NK-92 treated with Interleukin-12 subunit alpha and Interleukin-12 subunit beta, amount 100 ng/mL, for 24 hours (cell line): ENCODE data around the gene PRKAB2.
"Not testable (repeated sequence)": the region's sequence is repeated elsewhere in the genome, so short reads cannot be mapped to it uniquely, and the experiment has no call there.

Experiments used
- DNase-seq: peaks from one replicate; lab custom pipeline; 2025; lab: John Stamatoyannopoulos, UW

PRKAB2 gene

GRCh38 chr1:147172168-147173016 lies at the start of gene PRKAB2:
Gene PRKAB2 (minus strand): TSS chr1:147172470. CDS start chr1:147172144, 326 bp downstream.
- peak; percentile 82 for DNase-seq

GRCh38 chr1:147218606-147219005 lies 46.3 kb upstream of the PRKAB2 start:
- DNase-seq = no peak

DNA sequence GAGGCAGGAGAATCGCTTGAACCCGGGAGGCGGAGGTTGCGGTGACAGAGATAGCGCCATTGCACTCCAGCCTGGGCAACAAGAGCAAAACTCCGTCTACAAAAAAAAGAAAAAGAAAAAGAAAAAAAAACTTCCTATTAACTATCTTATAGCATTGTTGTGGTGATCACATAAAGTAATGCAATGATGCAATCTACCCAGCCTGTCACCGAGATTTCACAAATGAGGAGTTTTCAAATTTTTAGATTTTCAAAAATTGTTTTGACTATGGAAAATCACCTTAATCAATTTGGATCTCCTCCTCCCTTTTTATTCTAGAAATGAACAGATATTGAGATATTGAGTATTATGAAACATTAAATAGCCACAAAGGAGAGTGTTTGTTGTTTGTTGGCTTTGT lies 44.9 kb upstream of the PRKAB2 start:
- no peak for DNase-seq

DNA sequence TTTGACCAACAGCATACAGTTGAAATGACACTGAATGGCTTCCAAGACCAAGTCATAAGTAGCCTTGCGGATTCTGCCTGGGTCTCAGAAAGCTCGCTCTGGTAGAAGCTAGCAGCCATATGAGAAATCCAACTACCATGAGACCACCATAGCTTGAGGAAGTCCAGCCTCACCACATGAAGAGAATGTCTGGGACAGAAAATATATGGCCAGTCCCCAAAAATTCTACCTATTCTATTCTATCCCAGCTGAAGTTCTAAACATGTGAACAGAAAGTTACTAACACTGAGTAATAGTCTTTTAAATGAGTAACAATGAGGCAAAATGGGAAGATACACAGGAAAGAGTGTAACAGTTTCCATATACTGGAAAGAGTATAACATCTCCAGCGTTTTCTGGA lies 43.9 kb upstream of the PRKAB2 start:
- DNase-seq = no peak

DNA sequence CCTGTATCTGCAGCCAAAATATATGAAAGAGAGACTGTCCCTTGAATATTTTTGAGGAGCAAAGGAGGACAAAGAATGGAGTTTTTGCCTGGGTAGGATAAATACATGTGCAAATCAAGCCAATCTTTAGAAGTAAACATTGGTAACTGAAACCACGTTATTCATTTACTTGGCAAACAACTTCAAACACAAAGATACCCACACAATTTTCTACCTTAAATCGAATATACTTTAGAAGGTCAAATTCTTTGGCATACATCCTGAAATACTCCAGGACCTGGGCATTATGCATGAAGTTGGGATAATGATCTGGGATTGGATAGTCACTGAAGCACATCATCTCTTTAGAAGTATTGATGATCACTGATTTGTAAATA lies 43.3 kb upstream of the PRKAB2 start:
- DNase-seq = no peak

DNA sequence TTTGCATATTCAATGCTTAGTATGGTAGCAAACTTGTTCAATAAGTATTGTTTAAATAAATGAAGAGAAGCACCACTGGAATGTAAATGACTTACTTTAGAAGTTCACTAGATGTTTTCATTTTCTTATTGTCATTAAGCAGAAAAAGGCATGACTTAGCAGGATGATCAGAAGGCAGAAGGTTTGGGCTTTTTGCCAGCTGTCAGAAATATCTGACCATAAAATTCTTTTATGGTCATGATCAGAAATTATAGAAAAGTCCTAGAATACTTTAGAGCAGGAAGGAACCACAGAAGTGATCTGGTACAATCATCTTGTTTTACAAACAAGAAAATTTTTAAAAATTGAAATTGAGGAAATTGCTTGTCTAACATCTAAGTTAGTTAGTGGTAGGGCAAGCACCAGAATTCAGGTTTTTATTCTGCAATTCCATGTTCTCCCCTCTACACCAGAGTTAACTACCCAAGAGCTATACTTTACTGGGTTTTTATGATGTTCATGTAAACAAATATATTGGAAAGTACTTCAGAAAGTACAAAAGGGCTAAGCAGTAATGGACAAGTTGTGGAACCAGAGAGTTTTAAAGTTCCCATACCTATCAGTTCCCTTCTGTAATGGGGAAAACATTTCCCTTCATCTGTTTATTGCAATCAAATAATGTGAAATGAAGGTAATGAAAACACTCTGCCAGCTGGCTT lies 42.7 kb upstream of the PRKAB2 start:
- no peak for DNase-seq

DNA sequence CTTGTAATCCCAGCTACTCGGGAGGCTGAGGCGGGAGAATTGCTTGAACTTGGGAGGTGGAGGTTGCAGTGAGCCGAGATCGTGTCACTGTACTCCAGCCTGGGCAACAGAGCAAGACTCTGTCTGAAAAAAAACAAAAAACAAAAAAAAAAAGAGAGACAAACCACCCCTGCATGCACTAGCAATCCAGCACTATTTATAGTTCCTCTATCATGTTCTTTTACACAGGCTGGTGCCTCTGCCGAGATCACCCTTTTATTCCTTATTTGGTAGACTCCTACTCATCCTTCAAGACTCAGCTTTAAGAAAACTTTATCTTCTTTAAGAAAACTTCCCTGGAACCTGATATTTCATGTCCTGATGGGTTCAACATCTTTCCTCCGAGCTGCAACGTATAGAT lies 42.1 kb upstream of the PRKAB2 start:
- no peak for DNase-seq

DNA sequence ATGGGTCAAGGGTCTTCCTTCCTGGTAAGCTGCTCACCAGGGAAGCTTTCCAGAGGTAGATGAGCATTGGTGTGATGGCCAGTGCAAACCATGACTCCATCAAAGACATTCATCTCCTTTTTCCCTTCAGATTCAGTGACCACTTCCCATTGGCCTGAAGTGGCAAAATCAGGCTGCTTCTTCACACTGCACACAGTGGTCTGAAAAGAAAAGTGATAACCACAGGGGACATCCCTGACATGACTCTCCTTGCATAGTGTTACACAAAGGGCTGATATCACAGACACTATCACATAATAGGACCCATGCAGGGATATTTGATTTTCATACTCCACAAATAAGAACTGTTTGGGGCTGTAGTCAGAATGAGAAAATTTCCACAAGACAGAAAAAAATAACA lies 41.0 kb upstream of the PRKAB2 start:
- no peak for DNase-seq

- no peak for DNase-seq
Observed at GRCh38 chr1:147211577-147211976, 39.3 kb upstream of the PRKAB2 start.

DNA sequence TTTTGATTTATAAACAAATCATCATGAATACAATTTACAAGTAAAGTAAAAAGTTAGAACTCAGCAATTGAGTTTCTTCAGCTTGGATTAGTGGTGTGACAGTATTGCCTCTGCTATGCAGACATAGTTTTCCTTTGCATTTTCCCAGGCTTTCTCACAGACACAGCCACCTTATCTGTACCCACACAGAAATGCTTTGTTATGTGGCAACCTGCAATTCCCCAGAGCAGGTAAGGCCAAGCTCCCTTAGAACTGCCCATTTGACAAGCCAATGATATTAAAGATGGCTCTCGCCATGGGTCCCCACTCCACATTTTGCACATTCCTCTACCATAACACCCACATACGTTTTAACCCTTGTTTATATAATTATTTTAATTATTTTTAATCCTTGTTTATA lies 38.7 kb upstream of the PRKAB2 start:
- no peak for DNase-seq

- no peak for DNase-seq
Observed at GRCh38 chr1:147209825-147210821, 37.9 kb upstream of the PRKAB2 start.

GRCh38 chr1:147208619-147209018 lies 36.3 kb upstream of the PRKAB2 start:
- no peak for DNase-seq

- no peak for DNase-seq
Observed at GRCh38 chr1:147207192-147207591, 34.9 kb upstream of the PRKAB2 start.

- no peak for DNase-seq
Observed at GRCh38 chr1:147204080-147204479, 31.8 kb upstream of the PRKAB2 start.

DNA sequence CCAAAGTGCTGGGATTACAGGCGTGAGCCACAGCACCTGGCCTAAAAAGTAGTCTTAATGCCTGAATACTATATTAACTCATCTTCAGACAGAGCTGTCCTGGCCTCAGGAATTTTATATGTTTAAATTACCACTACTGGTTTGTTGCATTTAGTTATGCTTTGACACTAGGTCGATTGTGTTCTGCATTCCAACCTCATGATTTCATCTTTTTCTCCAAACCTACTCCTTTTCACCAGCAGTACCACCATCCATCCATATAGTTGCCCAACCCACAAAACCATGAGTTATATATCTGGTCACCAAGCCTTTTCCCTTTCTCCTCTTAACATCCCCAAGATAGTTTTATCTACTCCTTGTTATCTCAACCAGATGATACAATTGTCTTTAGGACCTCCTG lies 30.3 kb upstream of the PRKAB2 start:
- no peak for DNase-seq

- DNase-seq = no peak
Observed at GRCh38 chr1:147201786-147202185, 29.5 kb upstream of the PRKAB2 start.

- DNase-seq = no peak
Observed at GRCh38 chr1:147201276-147201675, 29.0 kb upstream of the PRKAB2 start.

- DNase-seq = not testable (repeated sequence)
Observed at GRCh38 chr1:147197324-147197723, 25.1 kb upstream of the PRKAB2 start.

DNA sequence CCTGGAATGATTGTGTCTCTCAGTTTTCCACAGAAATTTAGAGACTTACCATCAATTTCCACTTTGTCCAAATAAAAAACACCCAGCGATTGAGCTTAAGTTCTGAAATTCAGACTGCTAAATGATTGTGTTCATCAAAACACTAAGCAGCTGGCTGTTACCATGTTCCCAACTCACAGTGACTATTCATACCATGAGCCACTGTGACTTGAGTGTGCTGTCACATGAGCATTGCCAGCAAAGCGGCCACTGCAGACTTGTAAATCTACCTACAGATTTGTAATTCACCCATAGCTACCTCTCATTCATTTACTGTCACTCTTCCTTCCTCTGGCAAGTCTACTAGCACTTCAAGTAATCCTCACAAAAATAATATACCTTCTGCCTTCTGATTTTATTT lies 17.2 kb upstream of the PRKAB2 start:
- DNase-seq = no peak

DNA sequence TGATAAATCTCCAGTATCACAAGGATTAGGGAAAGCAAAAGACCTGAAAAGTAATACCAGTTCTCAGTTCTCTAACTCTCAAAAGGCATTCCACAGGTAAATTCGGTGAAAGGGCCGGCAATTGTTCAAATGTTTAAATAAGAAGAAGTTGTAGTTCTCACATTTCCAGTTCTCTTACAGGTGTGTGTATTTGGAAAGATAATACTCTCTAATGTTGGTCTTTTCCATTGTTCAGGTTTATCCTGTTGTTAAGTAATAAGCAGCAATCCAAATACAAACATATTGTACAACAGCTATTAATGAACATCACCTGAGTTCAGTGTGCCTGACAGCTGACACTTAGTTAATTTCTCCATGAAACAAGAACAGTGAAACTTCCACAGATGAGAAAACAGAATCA lies 13.2 kb upstream of the PRKAB2 start:
- DNase-seq = no peak

DNA sequence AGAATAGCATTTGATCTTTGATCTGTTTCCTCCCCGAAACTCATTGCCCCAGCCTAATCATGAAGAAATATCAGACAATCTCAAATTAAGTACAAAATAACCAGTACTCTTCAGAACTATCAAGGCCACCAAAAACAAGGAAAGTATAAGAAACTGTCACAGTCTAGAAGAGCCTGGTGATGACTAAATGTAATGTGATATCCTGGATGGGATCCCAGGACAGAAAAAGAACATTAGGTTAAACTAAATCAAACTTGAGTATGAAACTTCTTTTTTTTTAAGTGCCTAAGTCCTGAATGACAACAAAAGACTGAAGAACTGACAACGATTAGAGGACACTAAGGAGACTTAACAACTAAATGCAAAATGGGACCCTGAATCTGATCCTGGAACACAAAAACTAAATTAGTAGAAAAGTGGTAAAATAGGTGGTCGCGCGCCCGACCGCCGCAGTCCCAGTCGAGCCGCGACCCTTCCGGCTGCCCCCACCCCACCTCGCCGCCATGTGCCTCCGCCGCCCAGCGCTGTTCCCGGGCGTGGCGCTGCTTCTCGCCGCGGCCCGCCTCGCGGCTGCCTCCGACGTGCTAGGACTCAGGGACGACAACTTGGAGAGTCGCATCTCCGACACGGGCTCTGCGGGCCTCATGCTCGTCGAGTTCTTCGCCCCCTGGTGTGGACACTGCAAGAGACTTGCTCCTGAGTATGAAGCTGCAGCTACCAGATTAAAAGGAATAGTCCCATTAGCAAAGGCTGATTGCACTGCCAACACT lies 5.5 kb upstream of the PRKAB2 start:
- DNase-seq = no peak
